PC-3 (cell line): ENCODE measurements around the gene RAX2. TPM values are rescaled to one million over a fixed set of nuclear protein-coding genes. Genes with fewer than 3 reads are reported as not detected.

Experiments used
- ATAC-seq: fragments of 200-7000 bp; cut with Tn5 transposase; 2 replicates; pipeline ENCODE4 v1.9.1; 2020; ENCODE audit warnings: mild to moderate bottlenecking, moderate library complexity
- BruUV-seq: library from RNA; stranded (reverse); fragments of 400-500 nt; replicated peaks from 2 replicates; lab custom pipeline; 2021; lab: Mats Ljungman, UMichigan
- CTCF ChIA-PET: fragments of 300-600 bp; sonication (Branson Sonifier 250); formaldehyde crosslinking; loops from one replicate; lab custom pipeline; 2022; ENCODE audit warnings: antibody characterized with exemption; lab: Charles Lee
- POLR2A ChIA-PET: fragments of 300-600 bp; sonication (Branson Sonifier 250); formaldehyde crosslinking; loops from one replicate; lab custom pipeline; 2022; ENCODE audit warnings: antibody characterized with exemption; ENCODE audit not compliant: unreplicated experiment; lab: Charles Lee
- DNase-seq: peaks from one replicate; pipeline ENCODE4 v3.0.0-alpha.2; 2015
- H2AFZ ChIP-seq: fragments of 300-600 bp; sonication (generic); 2 replicates; pipeline ENCODE4 v1.6.0; 2016; ENCODE audit warnings: antibody characterized with exemption, low read length
- H3F3A ChIP-seq: fragments of 300-600 bp; sonication (generic); one replicate; pipeline ENCODE4 v1.6.0; 2017; ENCODE audit warnings: antibody characterized with exemption, low read length, control low read depth, mild to moderate bottlenecking; ENCODE audit not compliant: unreplicated experiment
- H3K27ac ChIP-seq: fragments of 300-600 bp; sonication (generic); 2 replicates; pipeline ENCODE4 v1.5.1; 2016; ENCODE audit warnings: mild to moderate bottlenecking, low read length
- H3K27me3 ChIP-seq: fragments of 300-600 bp; sonication (generic); 2 replicates; pipeline ENCODE4 v1.6.1; 2016; ENCODE audit warnings: low read length, mixed read lengths
- H3K36me3 ChIP-seq: fragments of 300-600 bp; sonication (generic); 2 replicates; pipeline ENCODE4 v1.6.1; 2016; ENCODE audit warnings: low read depth, mixed run types, low read length, mixed read lengths
- H3K4me1 ChIP-seq: fragments of 300-600 bp; sonication (generic); 2 replicates; pipeline ENCODE4 v1.5.1; 2016; ENCODE audit warnings: low read length; ENCODE audit not compliant: insufficient read depth
- H3K4me2 ChIP-seq: fragments of 300-600 bp; sonication (generic); 2 replicates; pipeline ENCODE4 v1.6.0; 2016; ENCODE audit warnings: low read length
- H3K4me3 ChIP-seq: fragments of 300-600 bp; sonication (generic); 2 replicates; pipeline ENCODE4 v1.5.1; 2016; ENCODE audit warnings: mild to moderate bottlenecking, low read length, mixed read lengths
- H3K79me2 ChIP-seq: fragments of 300-600 bp; sonication (generic); 2 replicates; pipeline ENCODE4 v1.6.1; 2017; ENCODE audit warnings: low read length, mixed read lengths
- H3K9ac ChIP-seq: fragments of 300-600 bp; sonication (generic); 2 replicates; pipeline ENCODE4 v1.6.0; 2016; ENCODE audit warnings: mild to moderate bottlenecking, low read length
- H3K9me2 ChIP-seq: fragments of 300-600 bp; sonication (generic); replicated peaks from 2 replicates; pipeline ENCODE4 v1.6.1; 2016; ENCODE audit warnings: mixed run types, low read length, mixed read lengths
- H3K9me3 ChIP-seq: fragments of 300-600 bp; sonication (generic); 2 replicates; pipeline ENCODE4 v1.6.1; 2016; ENCODE audit warnings: low read length, mixed read lengths
- H4K20me1 ChIP-seq: fragments of 300-600 bp; sonication (generic); 2 replicates; pipeline ENCODE4 v1.6.1; 2016; ENCODE audit warnings: low read length, mixed read lengths
- EZH2 ChIP-seq: fragments of 300-600 bp; sonication (generic); IDR thresholded peaks from one replicate; pipeline ENCODE4 v1.6.1; 2017; ENCODE audit warnings: antibody characterized with exemption, mild to moderate bottlenecking, low read length; ENCODE audit not compliant: unreplicated experiment
- EZH2phosphoT487 ChIP-seq: fragments of 300-600 bp; sonication (generic); IDR thresholded peaks from 2 replicates; pipeline ENCODE4 v1.6.1; 2018; ENCODE audit warnings: mild to moderate bottlenecking, antibody characterized with exemption, low read length, borderline replicate concordance
- intact Hi-C: fragments of 100-400 bp; cut with micrococcal nuclease; formaldehyde crosslinking; loops from 2 replicates; pipeline ENCODE4 v1.9.0; 2023
- total RNA-seq: library from RNA; depleted of rRNA; stranded (reverse); fragments of >200 nt; gene quantifications from 2 replicates; pipeline ENCODE4 v1.2.3, GENCODE V29; 2014
- TF ChIP-seq, protein P1 (sequence below): fragments of 300-600 bp; sonication (generic); conservative IDR thresholded peaks from 2 replicates; pipeline ENCODE4 v1.5.1; 2017; ENCODE audit warnings: antibody characterized with exemption, low read depth, mild to moderate bottlenecking, low read length

The RAX2 gene
- total RNA-seq, 1 experiment from 2014 or later, result not detected

DNA sequence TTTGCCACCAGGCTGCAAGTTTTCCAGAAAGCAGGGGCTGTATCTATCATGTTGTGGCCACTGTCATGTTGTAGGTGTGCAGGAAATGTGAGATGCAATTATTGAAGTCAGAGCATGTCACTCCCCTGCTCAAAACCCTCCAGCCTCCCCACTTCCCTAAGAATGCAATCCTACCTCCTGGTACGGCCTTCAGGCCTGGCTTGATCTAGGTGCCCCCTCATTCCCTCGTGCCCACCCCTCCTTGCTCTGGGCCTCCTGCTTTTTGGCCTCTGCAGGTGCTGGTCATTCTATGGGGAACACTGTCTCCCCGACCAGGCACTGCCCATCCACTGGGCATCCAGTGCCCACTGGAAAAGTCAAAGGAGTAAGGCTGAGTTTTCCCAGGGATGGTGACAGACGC is 42.6 kb upstream of the RAX2 start:
- H3K79me2 ChIP-seq, result no peaks in the 10 kb centered on the region
- H3F3A ChIP-seq, result no peaks in the 10 kb centered on the region
- no peak overlapping the region for H3K9ac ChIP-seq
- no peak for DNase-seq
- intact Hi-C loops, result no loop called here
- H3K9me2 ChIP-seq, result no peaks in the 10 kb centered on the region
- no TSS peak for BruUV-seq
- H3K27ac ChIP-seq, result no peak overlapping the region
- no peak for ATAC-seq
- no peak overlapping the region for H2AFZ ChIP-seq
- POLR2A ChIA-PET, result no interaction called here
- H3K4me1 ChIP-seq, result peaks cover 7% of the 10 kb centered on the region; the same call in 1 of the 2 replicates
- no peaks in the 10 kb centered on the region for H3K9me3 ChIP-seq
- no peaks in the 10 kb centered on the region for H4K20me1 ChIP-seq
- H3K4me3 ChIP-seq, result no peak overlapping the region
- H3K27me3 ChIP-seq, result no peaks in the 10 kb centered on the region
- no peak overlapping the region for H3K4me2 ChIP-seq
- no peaks in the 10 kb centered on the region for H3K36me3 ChIP-seq
- TF ChIP-seq, protein P1, sequence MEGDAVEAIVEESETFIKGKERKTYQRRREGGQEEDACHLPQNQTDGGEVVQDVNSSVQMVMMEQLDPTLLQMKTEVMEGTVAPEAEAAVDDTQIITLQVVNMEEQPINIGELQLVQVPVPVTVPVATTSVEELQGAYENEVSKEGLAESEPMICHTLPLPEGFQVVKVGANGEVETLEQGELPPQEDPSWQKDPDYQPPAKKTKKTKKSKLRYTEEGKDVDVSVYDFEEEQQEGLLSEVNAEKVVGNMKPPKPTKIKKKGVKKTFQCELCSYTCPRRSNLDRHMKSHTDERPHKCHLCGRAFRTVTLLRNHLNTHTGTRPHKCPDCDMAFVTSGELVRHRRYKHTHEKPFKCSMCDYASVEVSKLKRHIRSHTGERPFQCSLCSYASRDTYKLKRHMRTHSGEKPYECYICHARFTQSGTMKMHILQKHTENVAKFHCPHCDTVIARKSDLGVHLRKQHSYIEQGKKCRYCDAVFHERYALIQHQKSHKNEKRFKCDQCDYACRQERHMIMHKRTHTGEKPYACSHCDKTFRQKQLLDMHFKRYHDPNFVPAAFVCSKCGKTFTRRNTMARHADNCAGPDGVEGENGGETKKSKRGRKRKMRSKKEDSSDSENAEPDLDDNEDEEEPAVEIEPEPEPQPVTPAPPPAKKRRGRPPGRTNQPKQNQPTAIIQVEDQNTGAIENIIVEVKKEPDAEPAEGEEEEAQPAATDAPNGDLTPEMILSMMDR, result no peak
- TF ChIP-seq EZH2phosphoT487 (no peak), EZH2 (no peak)
- CTCF ChIA-PET, result no interaction called here

DNA sequence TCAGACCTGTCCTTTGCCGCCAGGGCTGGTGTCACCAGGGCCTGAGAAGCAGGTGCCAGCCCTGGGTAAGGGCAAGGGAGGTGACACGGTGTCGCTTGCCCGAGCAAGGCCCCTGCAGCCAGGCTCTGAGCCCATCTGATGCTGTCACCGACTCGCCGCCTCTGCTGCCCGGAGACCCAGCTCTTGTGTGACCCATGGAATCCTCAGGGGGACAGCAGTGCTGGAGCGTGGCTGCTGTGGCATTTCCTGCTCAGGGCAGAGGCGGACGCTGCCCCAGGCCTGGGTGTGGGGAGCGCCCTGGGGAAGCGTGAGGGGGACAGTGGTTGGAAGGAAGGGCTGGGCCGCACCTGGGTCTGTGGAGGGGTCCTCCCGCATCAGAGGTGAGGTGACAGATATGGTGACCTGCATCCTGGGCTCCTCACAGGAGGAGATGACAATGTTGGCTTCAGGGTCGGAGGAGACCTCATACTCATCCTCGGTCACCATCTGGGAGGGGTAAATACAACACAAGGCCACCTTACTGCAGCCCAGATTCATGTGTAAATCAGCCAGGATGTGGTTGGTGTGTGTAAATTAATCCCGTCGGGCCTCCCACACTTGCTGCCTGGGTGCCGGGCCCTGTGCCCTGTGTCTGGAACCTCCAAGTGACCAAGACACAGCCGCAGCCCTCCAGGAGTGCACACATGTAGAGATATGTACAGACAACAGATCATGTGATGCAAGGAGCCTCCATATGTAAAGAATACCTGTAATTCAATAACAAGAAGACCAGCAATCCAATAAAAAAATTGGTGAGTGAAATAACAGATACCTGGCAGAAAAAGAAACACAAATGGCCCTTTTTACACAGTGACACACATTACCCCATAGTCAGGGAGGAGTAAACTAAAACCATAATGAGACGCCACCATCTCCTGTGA is 41.7 kb upstream of the RAX2 start:
- CTCF ChIA-PET, result no interaction called here
- H3K4me3 ChIP-seq, result no peak overlapping the region
- POLR2A ChIA-PET, result no interaction called here
- H2AFZ ChIP-seq, result no peak overlapping the region
- no peaks in the 10 kb centered on the region for H3K9me3 ChIP-seq
- no peaks in the 10 kb centered on the region for H3K9me2 ChIP-seq
- H3F3A ChIP-seq, result no peaks in the 10 kb centered on the region
- intact Hi-C loops, result no loop called here
- H3K4me2 ChIP-seq, result no peak overlapping the region
- H3K4me1 ChIP-seq, result peaks cover 6% of the 10 kb centered on the region; the same call in 1 of the 2 replicates
- H3K36me3 ChIP-seq, result no peaks in the 10 kb centered on the region
- no peaks in the 10 kb centered on the region for H4K20me1 ChIP-seq
- no peak for DNase-seq
- no peaks in the 10 kb centered on the region for H3K27me3 ChIP-seq
- H3K27ac ChIP-seq, result no peak overlapping the region
- TF ChIP-seq, protein P1, result no peak
- TF ChIP-seq EZH2 (no peak), EZH2phosphoT487 (no peak)
- no TSS peak for BruUV-seq
- no peak overlapping the region for H3K9ac ChIP-seq
- ATAC-seq, result no peak
- no peaks in the 10 kb centered on the region for H3K79me2 ChIP-seq

DNA sequence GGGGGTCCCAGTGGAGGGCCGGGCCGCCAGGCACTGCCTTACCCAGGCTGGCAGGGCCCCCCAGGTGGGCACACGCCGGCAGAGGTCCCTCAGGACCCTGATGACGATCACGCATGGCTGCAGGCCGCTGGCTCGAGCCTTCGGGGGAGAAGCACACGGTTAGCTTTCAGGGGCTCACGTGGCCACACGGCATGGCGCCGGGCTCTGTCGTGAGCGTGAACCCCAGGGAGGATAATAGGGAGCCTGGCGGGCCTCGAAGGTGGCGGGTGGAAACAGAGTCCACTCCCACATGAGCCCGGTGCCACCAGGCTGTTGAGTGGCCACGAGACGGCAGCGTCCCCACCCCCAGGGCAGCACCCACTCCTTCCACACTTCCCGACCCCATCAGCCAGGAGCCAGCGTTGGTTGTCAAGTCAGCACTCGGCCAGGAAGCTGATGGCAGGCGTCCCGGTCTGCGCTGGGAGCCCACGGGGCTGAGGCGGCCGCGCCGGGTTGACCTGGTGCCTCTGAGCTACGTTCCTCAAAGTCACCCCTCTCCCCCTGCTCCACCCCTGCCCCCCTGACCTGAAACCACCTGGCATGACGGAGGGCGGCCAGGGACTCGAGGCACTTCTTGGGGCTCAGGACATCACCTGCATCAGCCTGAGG is 38.8 kb upstream of the RAX2 start:
- no peaks in the 10 kb centered on the region for H3K9me2 ChIP-seq
- no peak overlapping the region for H3K4me2 ChIP-seq
- H3K27me3 ChIP-seq, result no peaks in the 10 kb centered on the region
- no peak for DNase-seq
- H3K9ac ChIP-seq, result no peak overlapping the region
- H3K79me2 ChIP-seq, result no peaks in the 10 kb centered on the region
- intact Hi-C loops, result no loop called here
- POLR2A ChIA-PET, result no interaction called here
- CTCF ChIA-PET, result no interaction called here
- no peak for ATAC-seq
- H3F3A ChIP-seq, result no peaks in the 10 kb centered on the region
- no peaks in the 10 kb centered on the region for H4K20me1 ChIP-seq
- H3K27ac ChIP-seq, result no peak overlapping the region
- TF ChIP-seq EZH2phosphoT487 (no peak), EZH2 (no peak)
- TF ChIP-seq, protein P1, result no peak
- no peaks in the 10 kb centered on the region for H3K9me3 ChIP-seq
- no peak overlapping the region for H3K4me3 ChIP-seq
- no peak overlapping the region for H2AFZ ChIP-seq
- no peaks in the 10 kb centered on the region for H3K4me1 ChIP-seq
- BruUV-seq, result no TSS peak
- H3K36me3 ChIP-seq, result no peaks in the 10 kb centered on the region
